ENCODE results near the gene GPR78.
A peak's percentile ranks its signal among the peaks of the same experiment; 100 is the strongest.

Gene GPR78, protein sequence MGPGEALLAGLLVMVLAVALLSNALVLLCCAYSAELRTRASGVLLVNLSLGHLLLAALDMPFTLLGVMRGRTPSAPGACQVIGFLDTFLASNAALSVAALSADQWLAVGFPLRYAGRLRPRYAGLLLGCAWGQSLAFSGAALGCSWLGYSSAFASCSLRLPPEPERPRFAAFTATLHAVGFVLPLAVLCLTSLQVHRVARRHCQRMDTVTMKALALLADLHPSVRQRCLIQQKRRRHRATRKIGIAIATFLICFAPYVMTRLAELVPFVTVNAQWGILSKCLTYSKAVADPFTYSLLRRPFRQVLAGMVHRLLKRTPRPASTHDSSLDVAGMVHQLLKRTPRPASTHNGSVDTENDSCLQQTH

DNA sequence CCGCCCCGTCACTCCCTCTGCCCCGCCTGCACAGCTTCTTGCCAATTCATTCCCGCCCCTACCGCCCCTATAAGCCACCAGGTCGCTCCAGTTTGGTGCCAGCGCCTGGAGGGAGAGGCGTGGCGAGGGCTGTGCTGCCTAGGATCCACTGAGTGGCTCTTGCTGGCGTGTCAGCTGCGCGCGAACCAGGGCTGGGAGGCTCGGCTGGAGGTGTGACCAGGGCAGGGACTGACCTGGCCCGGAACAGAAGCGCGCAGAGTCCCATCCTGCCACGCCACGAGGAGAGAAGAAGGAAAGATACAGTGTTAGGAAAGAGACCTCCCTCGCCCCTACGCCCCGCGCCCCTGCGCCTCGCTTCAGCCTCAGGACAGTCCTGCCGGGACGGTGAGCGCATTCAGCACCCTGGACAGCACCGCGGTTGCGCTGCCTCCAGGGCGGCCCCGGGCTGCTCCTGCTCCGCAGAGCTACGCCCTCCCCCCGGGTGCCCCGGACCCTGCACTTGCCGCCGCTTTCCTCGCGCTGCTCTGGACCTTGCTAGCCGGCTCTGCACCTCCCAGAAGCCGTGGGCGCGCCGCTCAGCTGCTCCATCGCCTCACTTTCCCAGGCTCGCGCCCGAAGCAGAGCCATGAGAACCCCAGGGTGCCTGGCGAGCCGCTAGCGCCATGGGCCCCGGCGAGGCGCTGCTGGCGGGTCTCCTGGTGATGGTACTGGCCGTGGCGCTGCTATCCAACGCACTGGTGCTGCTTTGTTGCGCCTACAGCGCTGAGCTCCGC lies at the start of gene GPR78:
TSS of gene GPR78 (plus strand) at position 72 of the 773 bp plus-strand sequence. CDS start at position 663, 591 bp downstream.
- CTCF ChIA-PET = no interaction called here
- POLR2A ChIA-PET = no interaction called here
- peak; percentile 89 for DNase-seq (ENCODE audit: extremely low spot score)
- no peak for TF ChIP-seq PKNOX1 (IDR thresholded peaks at IDR 0.05)
- TF ChIP-seq ELF4 (IDR thresholded peaks at IDR 0.05) = no peak
- no peak for TF ChIP-seq SUZ12 (IDR thresholded peaks at IDR 0.05)
- TF ChIP-seq FOXA1 (IDR thresholded peaks at IDR 0.05) = no peak
- no peak for TF ChIP-seq LEF1 (IDR thresholded peaks at IDR 0.05; ENCODE audit: borderline replicate concordance)
- TF ChIP-seq BHLHE40 (IDR thresholded peaks at IDR 0.05; ENCODE audit: borderline replicate concordance) = no peak
- no peak for TF ChIP-seq NFRKB (IDR thresholded peaks at IDR 0.05)
- no peak for TF ChIP-seq L3MBTL2 (conservative IDR thresholded peaks at IDR 0.05)
- no peak for TF ChIP-seq SP1 (IDR thresholded peaks at IDR 0.05)
- no peak for TF ChIP-seq ZNF384 (IDR thresholded peaks at IDR 0.05)
- no peak for TF ChIP-seq TARDBP (IDR thresholded peaks at IDR 0.05)
- TF ChIP-seq HDGF (IDR thresholded peaks at IDR 0.05; ENCODE audit: borderline replicate concordance) = no peak
- TF ChIP-seq ARNT (IDR thresholded peaks at IDR 0.05) = no peak
- TF ChIP-seq FOXK2 (IDR thresholded peaks at IDR 0.05) = no peak
- no peak for TF ChIP-seq CTBP1 (IDR thresholded peaks at IDR 0.05; ENCODE audit: borderline replicate concordance)
- TF ChIP-seq FOXM1 (IDR thresholded peaks at IDR 0.05; ENCODE audit: borderline replicate concordance) = no peak

GRCh38 chr4:8532245-8532781 lies 47.9 kb upstream of the GPR78 start:
- no peak for TF ChIP-seq BHLHE40 (IDR thresholded peaks at IDR 0.05; ENCODE audit: borderline replicate concordance)
- no peak for TF ChIP-seq HDGF (IDR thresholded peaks at IDR 0.05; ENCODE audit: borderline replicate concordance)
- TF ChIP-seq LEF1 (IDR thresholded peaks at IDR 0.05; ENCODE audit: borderline replicate concordance) = no peak
- TF ChIP-seq ELF4 (IDR thresholded peaks at IDR 0.05) = no peak
- no peak for TF ChIP-seq FOXA1 (IDR thresholded peaks at IDR 0.05)
- TF ChIP-seq ARNT (IDR thresholded peaks at IDR 0.05) = no peak
- no peak for TF ChIP-seq L3MBTL2 (conservative IDR thresholded peaks at IDR 0.05)
- no peak for TF ChIP-seq TARDBP (IDR thresholded peaks at IDR 0.05)
- TF ChIP-seq FOXM1 (IDR thresholded peaks at IDR 0.05; ENCODE audit: borderline replicate concordance) = no peak
- TF ChIP-seq CTBP1 (IDR thresholded peaks at IDR 0.05; ENCODE audit: borderline replicate concordance) = no peak
- TF ChIP-seq FOXK2 (IDR thresholded peaks at IDR 0.05) = no peak
- no peak for TF ChIP-seq SP1 (IDR thresholded peaks at IDR 0.05)
- TF ChIP-seq SUZ12 (IDR thresholded peaks at IDR 0.05) = no peak
- no peak for TF ChIP-seq NFRKB (IDR thresholded peaks at IDR 0.05)
- TF ChIP-seq ZNF384 (IDR thresholded peaks at IDR 0.05) = no peak
- TF ChIP-seq PKNOX1 (IDR thresholded peaks at IDR 0.05) = no peak
- CTCF ChIA-PET = no interaction called here
- POLR2A ChIA-PET = no interaction called here
- no peak for DNase-seq (ENCODE audit: extremely low spot score)

DNA sequence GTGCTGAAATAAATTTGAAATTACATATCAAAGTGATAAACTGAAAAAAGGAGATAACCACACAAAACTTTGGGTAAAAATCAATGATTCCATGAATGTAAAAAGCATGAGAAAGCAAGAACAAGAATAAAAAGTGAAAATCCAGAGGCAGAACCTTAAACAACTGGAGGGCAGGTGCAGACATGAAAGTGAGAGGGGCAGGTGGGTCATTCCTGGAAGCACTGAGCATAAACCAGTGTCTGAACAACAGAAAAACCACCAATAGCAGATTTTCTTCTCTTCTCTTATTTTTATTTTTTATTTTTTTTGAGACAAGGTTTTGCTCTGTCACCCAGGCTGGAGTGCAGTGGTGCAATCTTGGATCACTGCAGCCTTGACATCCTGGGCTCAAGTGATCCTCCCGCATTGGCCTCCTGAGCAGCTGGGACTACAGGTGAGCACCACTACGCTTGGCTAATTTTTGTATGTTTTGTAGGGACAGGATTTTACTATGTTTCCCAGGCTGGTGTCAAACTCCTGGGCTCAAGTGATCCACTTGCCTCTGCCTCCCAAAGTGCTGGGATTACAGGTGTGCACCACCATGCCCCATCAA lies 46.8 kb upstream of the GPR78 start:
- CTCF ChIA-PET = no interaction called here
- DNase-seq (ENCODE audit: extremely low spot score) = no peak
- TF ChIP-seq FOXK2 (IDR thresholded peaks at IDR 0.05) (no peak), ZNF384 (IDR thresholded peaks at IDR 0.05) (no peak), FOXM1 (IDR thresholded peaks at IDR 0.05; ENCODE audit: borderline replicate concordance) (no peak), ARNT (IDR thresholded peaks at IDR 0.05) (no peak), SP1 (IDR thresholded peaks at IDR 0.05) (no peak), PKNOX1 (IDR thresholded peaks at IDR 0.05) (no peak), NFRKB (IDR thresholded peaks at IDR 0.05) (no peak), L3MBTL2 (conservative IDR thresholded peaks at IDR 0.05) (no peak), ELF4 (IDR thresholded peaks at IDR 0.05) (no peak), BHLHE40 (IDR thresholded peaks at IDR 0.05; ENCODE audit: borderline replicate concordance) (no peak), SUZ12 (IDR thresholded peaks at IDR 0.05) (no peak), LEF1 (IDR thresholded peaks at IDR 0.05; ENCODE audit: borderline replicate concordance) (no peak), CTBP1 (IDR thresholded peaks at IDR 0.05; ENCODE audit: borderline replicate concordance) (no peak), HDGF (IDR thresholded peaks at IDR 0.05; ENCODE audit: borderline replicate concordance) (no peak), FOXA1 (IDR thresholded peaks at IDR 0.05) (no peak)
- POLR2A ChIA-PET = no interaction called here

GRCh38 chr4:8534129-8534528 lies 46.1 kb upstream of the GPR78 start:
- ChIA-PET CTCF (no interaction called here), POLR2A (no interaction called here)
- DNase-seq (ENCODE audit: extremely low spot score) = no peak
- TF ChIP-seq SP1 (IDR thresholded peaks at IDR 0.05) (no peak), ARNT (IDR thresholded peaks at IDR 0.05) (no peak), LEF1 (IDR thresholded peaks at IDR 0.05; ENCODE audit: borderline replicate concordance) (no peak), HDGF (IDR thresholded peaks at IDR 0.05; ENCODE audit: borderline replicate concordance) (no peak), L3MBTL2 (conservative IDR thresholded peaks at IDR 0.05) (no peak), FOXK2 (IDR thresholded peaks at IDR 0.05) (no peak), TARDBP (IDR thresholded peaks at IDR 0.05) (no peak), FOXA1 (IDR thresholded peaks at IDR 0.05) (no peak), ZNF384 (IDR thresholded peaks at IDR 0.05) (no peak), BHLHE40 (IDR thresholded peaks at IDR 0.05; ENCODE audit: borderline replicate concordance) (no peak), ELF4 (IDR thresholded peaks at IDR 0.05) (no peak), NFRKB (IDR thresholded peaks at IDR 0.05) (no peak), PKNOX1 (IDR thresholded peaks at IDR 0.05) (no peak)
